CD1c-positive myeloid dendritic cell (primary cell): ENCODE data around the gene LRGUK.
A peak's percentile ranks its signal among the peaks of the same experiment; 100 is the strongest.
"Not testable (repeated sequence)": the region's sequence is repeated elsewhere in the genome, so short reads cannot be mapped to it uniquely, and the experiment has no call there.

ENCODE experiments used
- DNase-seq: peaks from one replicate; pipeline ENCODE4 v3.0.0-alpha.2; 2016; ENCODE audit errors: extremely low spot score

LRGUK gene, protein sequence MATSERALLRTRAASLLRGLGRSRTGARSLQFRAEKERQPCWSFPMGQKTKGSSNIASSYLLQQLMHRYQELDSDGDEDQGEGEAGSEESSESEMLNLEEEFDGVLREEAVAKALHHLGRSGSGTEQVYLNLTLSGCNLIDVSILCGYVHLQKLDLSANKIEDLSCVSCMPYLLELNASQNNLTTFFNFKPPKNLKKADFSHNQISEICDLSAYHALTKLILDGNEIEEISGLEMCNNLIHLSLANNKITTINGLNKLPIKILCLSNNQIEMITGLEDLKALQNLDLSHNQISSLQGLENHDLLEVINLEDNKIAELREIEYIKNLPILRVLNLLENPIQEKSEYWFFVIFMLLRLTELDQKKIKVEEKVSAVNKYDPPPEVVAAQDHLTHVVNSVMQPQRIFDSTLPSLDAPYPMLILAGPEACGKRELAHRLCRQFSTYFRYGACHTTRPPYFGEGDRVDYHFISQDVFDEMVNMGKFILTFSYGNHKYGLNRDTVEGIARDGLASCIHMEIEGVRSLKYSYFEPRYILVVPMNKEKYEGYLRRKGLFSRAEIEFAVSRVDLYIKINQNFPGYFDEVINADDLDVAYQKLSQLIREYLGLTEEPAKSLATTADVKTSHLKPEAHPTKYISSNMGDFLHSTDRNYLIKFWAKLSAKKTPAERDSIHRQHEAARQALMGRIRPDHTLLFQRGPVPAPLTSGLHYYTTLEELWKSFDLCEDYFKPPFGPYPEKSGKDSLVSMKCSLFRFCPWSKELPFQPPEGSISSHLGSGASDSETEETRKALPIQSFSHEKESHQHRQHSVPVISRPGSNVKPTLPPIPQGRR

GRCh38 chr7:134126966-134127848 lies at the start of gene LRGUK:
Gene LRGUK (plus strand): TSS chr7:134127340. CDS start chr7:134127368, 28 bp downstream.
- peak; percentile 83 for DNase-seq

GRCh38 chr7:134077560-134077959 lies 49.6 kb upstream of the LRGUK start:
- DNase-seq, result not testable (repeated sequence)

DNA sequence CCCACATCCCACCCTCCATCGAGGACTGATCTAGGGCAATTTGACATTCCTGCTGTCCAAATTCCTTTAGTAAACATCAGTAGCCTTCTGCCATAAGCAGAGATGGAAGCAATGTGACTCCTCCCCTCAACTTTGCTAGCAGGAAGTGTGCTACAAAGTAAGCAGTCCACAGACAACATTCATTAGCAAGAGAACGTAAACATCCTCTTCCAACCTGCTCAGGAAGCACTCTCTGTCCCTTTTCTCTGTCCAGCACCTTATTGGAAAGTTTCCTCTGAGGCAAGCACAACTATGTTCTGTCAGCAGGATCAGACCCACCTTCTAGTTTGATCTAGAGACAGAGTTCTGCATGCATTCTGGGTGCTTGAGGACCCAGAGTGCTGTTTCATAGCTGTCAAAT lies 48.1 kb upstream of the LRGUK start:
- DNase-seq, result no peak

DNA sequence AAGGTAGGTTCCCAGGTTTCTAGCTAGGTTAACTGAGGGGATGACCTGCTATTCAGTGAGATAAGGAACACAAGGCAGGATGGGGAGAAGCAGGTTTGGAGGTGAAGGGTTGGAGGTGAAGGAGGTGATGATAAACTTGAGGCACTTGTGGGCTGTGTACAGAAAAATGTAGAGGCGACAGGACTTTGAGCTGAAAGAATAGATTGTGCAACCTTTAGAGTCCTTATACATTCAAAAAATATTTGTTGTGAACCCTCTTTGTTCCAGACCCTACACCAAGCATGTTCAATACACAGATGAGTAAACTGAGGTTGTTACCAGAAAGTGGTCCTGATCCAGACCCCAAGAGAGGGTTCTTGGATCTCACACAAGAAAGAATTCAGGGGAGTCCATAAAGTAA lies 45.4 kb upstream of the LRGUK start:
- DNase-seq, result no peak

DNA sequence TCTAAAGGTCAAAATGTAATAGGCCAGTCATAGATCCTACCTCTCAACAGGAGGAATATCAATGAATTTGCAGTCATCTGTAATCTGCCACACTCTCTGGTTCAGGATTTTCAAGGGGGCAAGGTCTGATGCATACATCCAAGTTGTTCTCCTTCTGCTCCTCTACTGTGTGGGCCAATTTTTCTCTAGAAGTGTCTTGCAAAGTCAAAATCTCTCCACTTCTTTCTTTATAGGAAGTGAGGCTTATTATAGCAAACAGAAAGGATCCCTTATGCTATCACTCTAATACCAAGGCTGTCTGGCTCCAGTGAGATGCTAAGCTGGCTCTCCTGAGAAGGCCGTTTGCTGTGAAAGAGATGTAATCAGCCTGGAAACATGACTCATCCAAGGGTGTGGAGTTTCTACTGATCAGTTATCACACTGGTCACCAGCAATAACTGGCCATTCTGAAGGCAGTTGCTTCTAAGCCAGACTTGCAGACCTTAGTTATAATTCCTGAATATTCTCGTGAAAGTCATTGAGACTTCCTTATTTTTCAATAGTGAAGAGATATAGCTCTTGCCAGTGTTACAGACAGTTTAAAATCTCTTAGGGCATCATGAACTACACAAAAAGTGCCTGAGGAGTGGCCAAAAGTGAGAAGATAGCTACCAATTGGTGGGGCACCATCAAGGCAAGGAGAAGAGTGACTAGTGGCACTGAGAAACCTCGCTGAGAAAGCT lies 43.2 kb upstream of the LRGUK start:
- peak; percentile 26 for DNase-seq

GRCh38 chr7:134084488-134085144 lies 42.5 kb upstream of the LRGUK start:
- DNase-seq, result peak; percentile 79

DNA sequence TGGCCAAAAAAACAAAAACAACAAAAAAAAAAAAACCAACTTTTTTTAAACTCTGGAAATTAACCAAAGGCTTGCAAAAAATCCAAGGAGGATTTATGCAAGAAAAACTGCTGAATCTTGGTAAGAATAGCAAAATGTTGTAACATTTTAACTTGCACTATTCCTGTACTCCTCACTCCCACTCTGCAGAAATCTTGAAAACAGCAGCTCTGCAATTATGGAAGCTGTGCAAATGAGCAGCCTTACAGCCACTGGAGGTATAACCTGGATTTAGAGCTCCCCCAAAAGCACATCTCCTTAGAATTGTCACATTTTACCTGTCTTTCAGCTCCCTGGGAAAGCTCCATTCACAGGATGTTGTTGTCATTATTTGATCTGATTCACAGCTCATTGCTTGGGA lies 41.8 kb upstream of the LRGUK start:
- peak; percentile 1 for DNase-seq

DNA sequence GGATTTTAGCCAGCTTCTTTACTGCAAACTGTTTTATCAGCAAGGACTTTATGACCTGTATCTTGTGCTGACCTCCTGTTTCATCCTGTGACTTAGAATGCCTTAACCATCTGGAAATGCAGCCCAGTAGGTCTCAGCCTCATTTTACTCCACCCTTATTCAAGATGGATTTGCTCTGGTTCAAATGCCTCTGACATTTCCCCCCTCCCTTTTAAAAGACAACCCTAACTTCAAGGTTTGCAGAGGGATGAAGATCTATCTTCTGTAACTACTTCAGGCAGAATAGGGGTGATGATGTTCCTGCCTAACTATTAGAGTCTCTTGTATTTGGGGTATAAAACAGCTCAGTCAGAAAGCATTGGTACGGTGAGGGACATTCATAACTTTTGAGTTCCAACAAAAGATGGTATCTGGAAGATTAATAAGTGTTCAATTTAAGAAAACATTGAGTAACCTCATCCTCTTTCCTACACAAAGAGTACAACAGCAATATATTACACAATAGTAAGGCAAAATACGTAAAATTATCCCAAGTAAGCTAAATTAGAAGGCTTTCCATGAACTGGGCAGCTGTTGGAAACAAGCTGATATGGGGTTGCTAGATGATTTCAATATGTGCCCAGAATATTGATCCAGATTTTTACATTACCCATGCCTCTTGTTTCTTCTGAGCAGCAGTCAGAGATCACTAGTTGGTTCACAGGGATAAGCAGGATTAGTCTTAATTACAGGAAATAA lies 40.0 kb upstream of the LRGUK start:
- DNase-seq, result no peak

- no peak for DNase-seq
These were observed 38.9 kb upstream of the LRGUK start for GRCh38 chr7:134088199-134088598.

DNA sequence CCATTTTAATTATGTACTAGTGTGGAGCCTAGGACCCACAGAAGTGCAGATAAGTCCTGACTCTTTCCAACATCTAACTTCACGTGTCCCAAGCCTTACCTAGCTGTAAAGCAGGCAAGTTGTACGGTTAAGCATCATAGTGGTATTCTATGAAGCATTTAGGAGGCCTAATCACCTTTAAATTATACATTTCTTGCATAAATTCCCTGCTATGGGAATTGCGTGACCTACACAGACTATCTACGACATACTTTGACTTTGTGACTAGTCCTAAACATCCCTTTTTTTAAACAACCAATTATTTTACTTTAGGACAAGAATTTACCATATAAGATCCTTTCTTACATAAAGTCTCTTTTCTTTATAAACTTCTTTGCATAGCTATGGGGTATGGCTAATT lies 37.7 kb upstream of the LRGUK start:
- peak; percentile 0 for DNase-seq

- DNase-seq, result no peak
These were observed 29.1 kb upstream of the LRGUK start for GRCh38 chr7:134098072-134098471.

DNA sequence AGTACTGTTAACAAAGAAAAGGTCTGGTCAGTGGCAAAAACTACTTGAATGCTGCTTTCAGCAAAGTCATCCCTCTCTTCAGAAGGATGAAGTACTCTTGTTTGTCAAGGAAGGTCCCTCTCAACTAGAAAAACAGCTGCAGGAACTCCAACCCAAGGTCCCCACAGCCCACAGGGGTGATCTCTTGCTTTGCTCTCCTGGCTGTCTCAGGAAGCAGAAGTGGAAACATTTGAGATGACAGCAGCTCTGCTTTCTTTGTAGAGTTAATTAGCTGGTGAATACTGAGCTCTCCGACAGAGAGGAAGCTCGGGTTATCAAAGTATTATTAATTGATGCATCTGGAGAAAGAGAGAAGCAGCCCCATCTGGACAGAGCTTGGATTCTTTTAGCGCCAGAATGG lies 25.4 kb upstream of the LRGUK start:
- no peak for DNase-seq

GRCh38 chr7:134104166-134104565 lies 23.0 kb upstream of the LRGUK start:
- DNase-seq, result no peak

GRCh38 chr7:134105841-134106240 lies 21.3 kb upstream of the LRGUK start:
- DNase-seq, result no peak

- DNase-seq, result no peak
These were observed 18.3 kb upstream of the LRGUK start for GRCh38 chr7:134108802-134109201.

GRCh38 chr7:134113655-134114054 lies 13.5 kb upstream of the LRGUK start:
- no peak for DNase-seq

DNA sequence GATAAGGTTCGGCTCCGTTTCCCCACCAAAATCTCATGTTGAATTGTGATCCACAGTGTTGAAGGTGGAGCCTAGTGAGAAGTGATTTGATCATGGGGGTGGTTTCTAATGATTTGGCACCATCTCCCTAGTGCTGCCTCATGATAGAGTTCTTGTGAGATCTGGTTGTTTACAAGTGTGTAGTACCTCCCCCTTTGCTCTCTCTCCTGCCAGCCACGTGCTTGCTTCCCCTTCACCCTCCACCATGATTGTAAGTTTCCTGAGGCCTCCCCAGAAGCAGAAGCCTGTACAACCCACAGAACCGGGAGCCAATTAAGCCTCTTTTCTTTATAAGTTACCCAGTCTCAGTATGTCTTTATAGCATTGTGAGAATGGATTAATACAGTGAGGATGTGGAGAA lies 12.1 kb upstream of the LRGUK start:
- DNase-seq, result no peak

- no peak for DNase-seq
These were observed 6.7 kb upstream of the LRGUK start for GRCh38 chr7:134120405-134120804.

DNA sequence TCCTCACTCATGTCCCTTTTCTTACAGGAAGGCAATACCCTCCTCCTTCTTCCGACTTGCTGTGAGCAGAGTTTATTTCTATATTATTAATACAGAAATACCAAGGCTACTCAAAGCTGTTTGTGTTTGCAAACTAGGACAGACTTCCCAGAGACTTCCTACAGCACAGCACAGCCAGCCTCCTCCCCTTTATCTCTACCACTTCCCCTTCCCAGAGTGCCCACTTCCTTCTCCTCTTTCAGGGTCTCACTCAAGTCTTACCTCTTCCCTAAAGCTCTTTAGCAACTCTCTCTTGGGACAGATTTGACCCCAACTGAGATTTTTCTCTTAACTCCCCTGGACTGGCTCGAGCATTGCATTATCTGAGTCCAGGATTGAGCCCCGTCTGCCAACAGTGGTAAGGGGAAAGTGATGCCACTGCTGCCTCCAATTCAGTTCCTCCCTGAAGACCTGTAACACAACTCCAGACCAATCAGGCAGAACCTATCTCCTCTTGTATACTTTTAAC lies 5.5 kb upstream of the LRGUK start:
- peak; percentile 44 for DNase-seq

- no peak for DNase-seq
These were observed 4.2 kb upstream of the LRGUK start for GRCh38 chr7:134122980-134123379.
